GM04503 (cell line): ENCODE results near the gene PAPPA.
A peak's percentile ranks its signal among the peaks of the same experiment; 100 is the strongest.

Experiments
- DNase-seq: peaks from one replicate; pipeline ENCODE4 v3.0.0-alpha.2; 2012; ENCODE audit warnings: low read depth

Gene PAPPA, protein sequence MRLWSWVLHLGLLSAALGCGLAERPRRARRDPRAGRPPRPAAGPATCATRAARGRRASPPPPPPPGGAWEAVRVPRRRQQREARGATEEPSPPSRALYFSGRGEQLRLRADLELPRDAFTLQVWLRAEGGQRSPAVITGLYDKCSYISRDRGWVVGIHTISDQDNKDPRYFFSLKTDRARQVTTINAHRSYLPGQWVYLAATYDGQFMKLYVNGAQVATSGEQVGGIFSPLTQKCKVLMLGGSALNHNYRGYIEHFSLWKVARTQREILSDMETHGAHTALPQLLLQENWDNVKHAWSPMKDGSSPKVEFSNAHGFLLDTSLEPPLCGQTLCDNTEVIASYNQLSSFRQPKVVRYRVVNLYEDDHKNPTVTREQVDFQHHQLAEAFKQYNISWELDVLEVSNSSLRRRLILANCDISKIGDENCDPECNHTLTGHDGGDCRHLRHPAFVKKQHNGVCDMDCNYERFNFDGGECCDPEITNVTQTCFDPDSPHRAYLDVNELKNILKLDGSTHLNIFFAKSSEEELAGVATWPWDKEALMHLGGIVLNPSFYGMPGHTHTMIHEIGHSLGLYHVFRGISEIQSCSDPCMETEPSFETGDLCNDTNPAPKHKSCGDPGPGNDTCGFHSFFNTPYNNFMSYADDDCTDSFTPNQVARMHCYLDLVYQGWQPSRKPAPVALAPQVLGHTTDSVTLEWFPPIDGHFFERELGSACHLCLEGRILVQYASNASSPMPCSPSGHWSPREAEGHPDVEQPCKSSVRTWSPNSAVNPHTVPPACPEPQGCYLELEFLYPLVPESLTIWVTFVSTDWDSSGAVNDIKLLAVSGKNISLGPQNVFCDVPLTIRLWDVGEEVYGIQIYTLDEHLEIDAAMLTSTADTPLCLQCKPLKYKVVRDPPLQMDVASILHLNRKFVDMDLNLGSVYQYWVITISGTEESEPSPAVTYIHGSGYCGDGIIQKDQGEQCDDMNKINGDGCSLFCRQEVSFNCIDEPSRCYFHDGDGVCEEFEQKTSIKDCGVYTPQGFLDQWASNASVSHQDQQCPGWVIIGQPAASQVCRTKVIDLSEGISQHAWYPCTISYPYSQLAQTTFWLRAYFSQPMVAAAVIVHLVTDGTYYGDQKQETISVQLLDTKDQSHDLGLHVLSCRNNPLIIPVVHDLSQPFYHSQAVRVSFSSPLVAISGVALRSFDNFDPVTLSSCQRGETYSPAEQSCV (N-terminal part only)

DNA sequence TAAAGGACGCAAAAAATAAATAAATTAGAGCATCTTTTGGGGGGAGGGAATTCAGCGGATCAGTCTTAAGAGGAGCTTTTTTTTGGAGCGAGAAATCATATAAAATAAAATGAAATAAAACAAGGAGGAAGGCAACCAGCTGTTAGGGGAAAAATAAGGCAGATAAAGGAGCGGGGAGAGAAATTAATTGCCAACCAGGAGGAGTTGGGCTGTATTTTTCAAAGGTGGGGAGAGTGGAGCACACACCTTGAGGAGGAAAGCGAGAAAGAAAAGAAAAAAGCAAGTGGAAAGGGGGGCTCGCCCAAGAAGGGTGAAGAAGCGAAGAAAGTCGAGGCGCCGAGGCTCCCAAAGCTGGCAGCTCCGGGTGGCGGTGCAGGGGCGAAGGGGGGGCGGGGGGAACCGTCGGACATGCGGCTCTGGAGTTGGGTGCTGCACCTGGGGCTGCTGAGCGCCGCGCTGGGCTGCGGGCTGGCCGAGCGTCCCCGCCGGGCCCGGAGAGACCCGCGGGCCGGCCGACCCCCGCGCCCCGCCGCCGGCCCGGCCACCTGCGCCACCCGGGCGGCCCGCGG lies at the start of gene PAPPA:
Gene PAPPA (plus strand): TSS at position 27 of the 569 bp plus-strand sequence. CDS start 382 bp downstream, at position 409.
- no peak for DNase-seq

GRCh38 chr9:116103976-116104820 lies 49.4 kb upstream of the PAPPA start:
- no peak for DNase-seq

- no peak for DNase-seq
Measured at GRCh38 chr9:116112236-116112635, 41.4 kb upstream of the PAPPA start.

- DNase-seq = peak; percentile 49
Measured at GRCh38 chr9:116115761-116116353, 37.7 kb upstream of the PAPPA start.

GRCh38 chr9:116116393-116116792 lies 37.2 kb upstream of the PAPPA start:
- DNase-seq = no peak

DNA sequence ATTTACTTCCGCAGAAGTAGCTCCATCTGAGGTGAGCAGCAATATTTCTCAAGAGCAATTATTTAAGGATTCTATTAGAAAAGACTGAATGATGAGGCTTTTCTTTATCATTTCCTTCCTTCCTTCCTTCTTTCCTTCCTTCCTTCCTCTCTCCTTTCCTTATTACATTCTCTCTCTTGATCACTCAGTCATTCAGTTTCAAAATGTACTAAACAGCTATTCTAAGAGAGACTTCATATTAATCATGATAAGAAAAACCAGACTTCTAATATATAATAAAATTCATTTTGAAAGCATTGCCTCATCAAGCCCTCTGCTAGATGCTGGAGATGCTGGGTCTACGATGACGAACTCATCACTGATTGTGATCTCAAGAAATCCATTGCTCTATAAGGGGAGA lies 30.4 kb upstream of the PAPPA start:
- no peak for DNase-seq

- DNase-seq = no peak
Measured at GRCh38 chr9:116124472-116125040, 29.0 kb upstream of the PAPPA start.

DNA sequence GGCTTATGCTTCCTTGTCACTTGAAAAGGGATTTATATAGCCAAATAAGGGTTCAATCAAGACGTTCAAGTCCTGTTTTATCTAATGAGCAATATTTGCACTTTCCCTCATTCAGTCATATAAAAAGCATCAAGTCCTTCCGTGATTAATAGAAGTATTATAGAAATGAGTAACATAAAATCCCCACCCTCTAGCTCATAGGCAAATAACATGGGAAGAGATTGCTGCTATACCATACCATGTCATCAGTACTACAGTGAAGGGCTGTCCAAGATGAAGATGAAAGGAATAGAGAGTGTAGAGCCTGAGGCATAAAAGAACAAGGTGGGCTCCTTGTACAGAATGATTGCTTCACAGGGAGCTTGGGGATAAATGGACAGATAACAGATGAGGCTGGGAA lies 20.4 kb upstream of the PAPPA start:
- no peak for DNase-seq

GRCh38 chr9:116134975-116135374 lies 18.6 kb upstream of the PAPPA start:
- no peak for DNase-seq

DNA sequence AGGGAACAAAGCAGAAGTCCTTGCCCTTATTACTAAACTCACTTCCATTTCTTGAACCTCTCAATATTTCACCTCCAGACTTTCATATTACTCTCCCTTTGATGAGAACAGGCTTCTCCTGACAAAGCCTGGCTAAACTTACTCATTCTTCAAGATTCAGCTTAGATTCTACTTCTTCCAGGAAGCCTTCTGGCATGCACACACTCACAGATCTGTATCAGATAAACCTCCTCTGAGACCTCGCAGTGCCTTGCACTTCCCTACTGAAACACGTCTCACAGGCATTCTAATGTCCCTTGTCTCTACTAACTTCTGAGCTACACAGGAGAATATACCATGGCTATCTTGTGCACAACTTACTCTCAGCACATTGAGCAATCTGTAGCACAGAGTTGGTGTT lies 16.6 kb upstream of the PAPPA start:
- no peak for DNase-seq

GRCh38 chr9:116137581-116137980 lies 16.0 kb upstream of the PAPPA start:
- DNase-seq = no peak

DNA sequence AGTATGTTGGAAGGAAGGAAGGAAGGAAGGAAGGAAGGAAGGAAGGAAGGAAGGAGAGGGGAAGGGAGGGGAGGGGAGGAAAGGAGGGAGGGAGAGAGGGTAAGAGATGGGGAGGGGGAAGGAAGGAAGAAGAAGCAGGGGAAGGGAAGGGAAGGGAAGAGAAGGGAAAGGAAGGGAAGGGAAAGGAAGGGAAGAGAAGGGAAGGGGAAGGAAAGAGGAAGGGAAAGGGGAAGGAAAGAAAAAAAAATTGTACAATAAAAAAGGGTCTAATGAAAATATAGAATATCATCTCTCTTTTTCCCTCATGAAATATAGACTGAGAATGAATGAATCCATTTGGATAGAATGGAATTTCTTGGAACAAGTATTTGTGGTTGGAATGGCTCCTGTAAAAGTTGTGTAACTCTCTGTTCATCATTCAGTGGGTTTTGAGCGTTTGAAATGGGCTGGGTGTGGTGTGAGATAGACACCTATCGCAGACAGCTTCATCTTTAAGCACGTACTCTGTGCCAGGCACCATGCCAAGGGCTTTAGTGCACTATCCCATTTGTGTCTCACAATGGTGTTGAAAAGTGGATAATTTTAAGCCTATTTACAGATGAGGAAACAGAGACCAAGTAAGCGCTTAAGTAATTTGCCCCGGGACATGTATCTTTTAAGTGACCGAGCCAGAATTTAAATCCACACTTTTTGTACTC lies 11.6 kb upstream of the PAPPA start:
- no peak for DNase-seq

GRCh38 chr9:116142706-116143492 lies 10.7 kb upstream of the PAPPA start:
- no peak for DNase-seq

DNA sequence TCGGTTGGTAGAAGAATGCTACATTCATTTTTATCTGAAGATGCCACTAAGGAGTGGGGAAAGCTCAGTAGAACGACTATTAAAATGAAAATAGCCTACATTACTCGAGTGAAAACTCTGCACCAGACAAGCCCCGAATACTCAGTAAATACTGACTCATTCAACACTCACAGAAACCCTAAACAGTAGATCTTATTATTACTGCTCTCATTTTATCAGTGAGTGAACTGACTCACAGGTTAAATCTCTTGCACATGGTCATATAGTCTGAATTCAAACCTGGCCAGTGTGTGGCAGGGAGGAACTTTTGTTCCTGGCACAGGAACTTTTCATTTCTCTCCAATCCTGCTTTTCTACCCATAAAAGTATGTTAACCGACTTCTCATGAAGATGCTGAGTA lies 9.6 kb upstream of the PAPPA start:
- no peak for DNase-seq

DNA sequence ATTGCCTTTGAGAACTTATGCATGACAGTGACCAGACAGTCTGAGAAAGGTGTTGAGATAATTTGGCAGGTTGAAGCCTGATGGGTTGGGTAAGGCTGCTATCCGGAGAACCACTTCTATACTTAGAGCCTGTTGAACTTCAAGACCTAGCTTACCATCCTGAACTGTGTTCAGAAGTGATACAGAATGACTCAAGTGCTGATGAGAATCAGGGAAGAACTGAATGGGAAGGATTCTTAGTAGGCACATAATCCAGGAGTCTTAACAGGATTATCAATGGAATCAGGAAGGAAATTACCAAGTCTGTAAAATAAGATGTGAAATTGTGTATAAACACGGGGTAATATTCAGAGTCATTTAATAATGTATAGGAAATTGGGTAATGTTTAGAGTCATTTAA lies 9.0 kb upstream of the PAPPA start:
- no peak for DNase-seq

- no peak for DNase-seq
Measured at GRCh38 chr9:116145036-116145435, 8.6 kb upstream of the PAPPA start.

GRCh38 chr9:116147821-116148220 lies 5.8 kb upstream of the PAPPA start:
- no peak for DNase-seq

GRCh38 chr9:116149844-116150243 lies 3.7 kb upstream of the PAPPA start:
- DNase-seq = no peak

DNA sequence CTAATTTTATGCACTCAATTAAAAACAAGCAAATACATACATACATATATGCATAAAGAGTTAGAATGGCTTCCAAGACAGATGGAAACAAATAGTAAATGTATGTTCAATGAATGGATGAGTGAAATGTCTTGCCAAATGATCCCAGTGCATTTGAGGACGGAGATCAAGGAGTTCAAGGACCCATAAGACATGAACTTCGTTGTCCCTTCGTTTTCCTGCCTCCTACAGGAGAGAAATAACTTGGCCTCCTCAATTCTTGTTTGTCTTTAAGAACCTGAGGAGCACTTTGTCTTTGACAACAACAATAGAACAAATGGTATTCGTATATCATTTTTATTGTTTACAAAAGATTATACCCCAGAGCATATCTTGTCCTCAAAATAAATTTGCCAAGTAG lies 2.4 kb upstream of the PAPPA start:
- DNase-seq = no peak
